Breast epithelium (tissue), 4 donors: ENCODE measurements around the gene RPRM. TPM values are rescaled to one million over a fixed set of nuclear protein-coding genes. Genes with fewer than 3 reads are reported as not detected.
A peak's percentile ranks its signal among the peaks of the same experiment; 100 is the strongest.

Experiments
- DNase-seq, 2 donors: peaks; one replicate each; pipeline ENCODE4 v3.0.0-alpha.2; 2019; ENCODE audit warnings: low spot score in 2 of 2
- H3K27ac ChIP-seq, 2 donors: fragments of 200-600 bp; sonication (generic) in 1 of 2; one replicate each; pipeline ENCODE4 v1.5.1; 2016 to 2019; ENCODE audit warnings: mild to moderate bottlenecking in 1 of 2
- H3K27me3 ChIP-seq, 2 donors: fragments of 200-600 bp; sonication (generic) in 1 of 2; one replicate each; pipeline versions ENCODE4 v1.5.1 to v1.6.0; 2017 to 2019; ENCODE audit warnings: control low read depth in 1 of 2, mild to moderate bottlenecking in 1 of 2
- H3K36me3 ChIP-seq: fragments of 200-600 bp; one replicate; pipeline ENCODE4 v1.5.1; 2019
- H3K4me1 ChIP-seq, 2 donors: fragments of 200-600 bp; sonication (generic); one replicate each; pipeline ENCODE4 v1.5.1; 2016 to 2019; ENCODE audit warnings: control low read depth in 1 of 2
- H3K4me3 ChIP-seq, 3 donors: fragments of 200-600 bp; sonication (generic); 1 replicate in 2 of 3; 2 replicates in 1 of 3; pipeline ENCODE4 v1.5.1; 2016 to 2019; ENCODE audit warnings: mild to moderate bottlenecking in 3 of 3, moderate library complexity in 2 of 3
- H3K9me3 ChIP-seq, 2 donors: fragments of 200-600 bp; sonication (generic) in 1 of 2; one replicate each; pipeline ENCODE4 v1.5.1; 2016 to 2019; ENCODE audit warnings: control low read depth in 1 of 2
- POLR2A ChIP-seq: fragments of 450-650 bp; IDR thresholded peaks from one replicate; pipeline ENCODE4 v1.6.1; 2016; ENCODE audit warnings: antibody characterized with exemption, mild to moderate bottlenecking, moderate library complexity
- POLR2AphosphoS5 ChIP-seq, 3 donors: sonication (generic); formaldehyde crosslinking; IDR thresholded peaks; one replicate each; pipeline ENCODE4 v1.6.1; 2017; ENCODE audit warnings: antibody characterized with exemption in 3 of 3
- intact Hi-C: fragments of 100-400 bp; cut with DNase I; formaldehyde crosslinking; loops from one replicate; pipeline ENCODE4 v1.15.1; 2023; ENCODE audit warnings: low total_unique reads
- total RNA-seq, 3 donors: library from RNA; depleted of rRNA; stranded (reverse); fragments of >200 nt; gene quantifications; one replicate each; pipeline ENCODE4 v1.1.0, GENCODE V29; 2016
- TF ChIP-seq, protein P1 (sequence below), 3 donors: fragments of 450-650 bp; IDR thresholded peaks; one replicate each; pipeline ENCODE4 v1.5.1; 2016 to 2017; ENCODE audit warnings: antibody characterized with exemption in 3 of 3, mild to moderate bottlenecking in 3 of 3, moderate library complexity in 3 of 3

Gene RPRM
- total RNA-seq, 3 donors from 2014 or later = 4.0 TPM; not detected in 2

DNA sequence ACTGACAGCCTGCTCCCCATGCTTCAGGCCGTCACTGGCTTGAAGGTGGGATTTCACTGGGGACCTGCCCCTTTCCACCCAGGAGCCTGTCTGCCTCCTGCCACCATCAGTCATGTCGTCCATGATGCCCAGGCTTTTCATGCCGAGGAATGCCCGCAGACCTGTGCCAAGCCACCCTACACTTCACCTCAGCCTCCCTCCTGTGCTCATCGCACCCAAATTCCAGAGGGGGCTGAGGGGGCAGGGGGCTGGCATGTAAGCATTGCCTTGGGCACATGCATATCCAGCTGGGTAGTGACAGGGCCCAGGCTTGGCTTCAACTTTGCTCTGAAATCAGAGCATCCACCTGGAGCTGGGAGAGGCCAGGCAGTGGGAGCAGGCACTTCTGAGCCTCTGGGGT lies 20.9 kb upstream of the RPRM start:
- Histone ChIP-seq H3K27me3 (no peaks in the 10 kb centered on the region), H3K4me3 (no peak overlapping the region), H3K27ac (no peak overlapping the region), H3K9me3 (no peaks in the 10 kb centered on the region), H3K36me3 (no peaks in the 10 kb centered on the region), H3K4me1 (no peaks in the 10 kb centered on the region)
- intact Hi-C loops = no loop called here
- TF ChIP-seq POLR2A = no peak
- TF ChIP-seq, protein P1, sequence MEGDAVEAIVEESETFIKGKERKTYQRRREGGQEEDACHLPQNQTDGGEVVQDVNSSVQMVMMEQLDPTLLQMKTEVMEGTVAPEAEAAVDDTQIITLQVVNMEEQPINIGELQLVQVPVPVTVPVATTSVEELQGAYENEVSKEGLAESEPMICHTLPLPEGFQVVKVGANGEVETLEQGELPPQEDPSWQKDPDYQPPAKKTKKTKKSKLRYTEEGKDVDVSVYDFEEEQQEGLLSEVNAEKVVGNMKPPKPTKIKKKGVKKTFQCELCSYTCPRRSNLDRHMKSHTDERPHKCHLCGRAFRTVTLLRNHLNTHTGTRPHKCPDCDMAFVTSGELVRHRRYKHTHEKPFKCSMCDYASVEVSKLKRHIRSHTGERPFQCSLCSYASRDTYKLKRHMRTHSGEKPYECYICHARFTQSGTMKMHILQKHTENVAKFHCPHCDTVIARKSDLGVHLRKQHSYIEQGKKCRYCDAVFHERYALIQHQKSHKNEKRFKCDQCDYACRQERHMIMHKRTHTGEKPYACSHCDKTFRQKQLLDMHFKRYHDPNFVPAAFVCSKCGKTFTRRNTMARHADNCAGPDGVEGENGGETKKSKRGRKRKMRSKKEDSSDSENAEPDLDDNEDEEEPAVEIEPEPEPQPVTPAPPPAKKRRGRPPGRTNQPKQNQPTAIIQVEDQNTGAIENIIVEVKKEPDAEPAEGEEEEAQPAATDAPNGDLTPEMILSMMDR (IDR thresholded peaks at IDR 0.05) = no peak
- TF ChIP-seq POLR2AphosphoS5 (IDR thresholded peaks at IDR 0.05) = no peak
- no peak for DNase-seq

DNA sequence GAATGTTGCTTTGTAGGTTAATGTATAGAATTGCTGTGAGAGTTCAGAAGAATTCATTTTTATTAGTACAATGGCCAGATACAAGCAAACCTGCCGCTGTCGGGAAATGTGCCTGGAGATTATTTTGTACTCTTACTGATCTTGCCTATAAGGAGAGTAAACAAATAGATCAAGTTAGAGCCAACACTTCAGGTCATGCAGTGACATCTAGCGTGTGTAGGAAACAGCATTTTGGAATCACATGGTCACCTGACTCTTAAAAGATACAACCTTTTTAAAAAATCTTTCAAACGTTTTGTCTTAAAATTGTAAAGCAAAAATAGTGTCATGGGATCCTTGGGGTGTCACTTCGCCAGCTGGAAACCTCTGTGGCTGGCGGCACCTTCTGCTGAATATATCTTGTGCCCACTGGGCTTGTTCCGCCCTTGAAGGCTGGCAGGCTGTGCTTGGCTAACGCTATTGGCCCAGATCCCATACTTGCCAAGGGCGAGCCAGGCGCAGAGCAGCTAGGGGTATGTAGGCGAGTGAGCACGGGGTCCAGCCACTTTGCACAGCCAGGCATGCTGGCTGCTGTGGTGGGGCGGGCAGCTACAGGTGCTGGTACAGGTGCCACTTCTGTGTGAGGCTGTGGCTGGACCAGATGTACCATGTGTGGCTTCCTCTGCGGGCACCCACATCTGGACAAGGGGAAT lies 19.5 kb upstream of the RPRM start:
- intact Hi-C loops = no loop called here
- no peak for DNase-seq
- TF ChIP-seq POLR2A (no peak), POLR2AphosphoS5 (IDR thresholded peaks at IDR 0.05) (no peak)
- TF ChIP-seq, protein P1 (IDR thresholded peaks at IDR 0.05) = no peak
- Histone ChIP-seq H3K9me3 (no peaks in the 10 kb centered on the region), H3K36me3 (no peaks in the 10 kb centered on the region), H3K4me1 (no peaks in the 10 kb centered on the region), H3K4me3 (no peak overlapping the region), H3K27me3 (no peaks in the 10 kb centered on the region), H3K27ac (no peak overlapping the region)

DNA sequence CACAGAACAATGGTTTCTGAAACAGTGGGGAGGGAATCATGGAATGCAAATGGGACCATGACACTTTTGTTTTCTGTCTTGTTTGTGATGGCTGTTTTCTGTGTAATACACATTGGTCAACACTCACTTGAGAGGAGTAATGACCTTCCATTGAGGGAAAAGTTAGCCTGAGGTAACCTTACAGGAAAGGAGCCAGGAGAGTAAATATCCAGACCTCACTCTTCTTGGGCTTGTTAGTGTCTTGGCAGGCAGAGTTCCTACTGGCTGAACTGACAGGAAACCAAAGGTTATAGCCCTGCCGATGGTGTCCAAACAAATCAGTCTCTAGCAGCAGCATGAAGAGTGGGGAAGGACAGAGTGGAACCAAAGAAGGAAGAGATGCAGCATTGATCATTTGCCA lies 17.2 kb upstream of the RPRM start:
- TF ChIP-seq POLR2A = no peak
- TF ChIP-seq POLR2AphosphoS5 (IDR thresholded peaks at IDR 0.05) = no peak
- TF ChIP-seq, protein P1 (IDR thresholded peaks at IDR 0.05) = no peak
- Histone ChIP-seq H3K4me1 (no peaks in the 10 kb centered on the region), H3K4me3 (no peak overlapping the region), H3K36me3 (no peaks in the 10 kb centered on the region), H3K27ac (no peak overlapping the region), H3K9me3 (no peaks in the 10 kb centered on the region), H3K27me3 (no peaks in the 10 kb centered on the region)
- intact Hi-C loops = no loop called here
- no peak for DNase-seq

DNA sequence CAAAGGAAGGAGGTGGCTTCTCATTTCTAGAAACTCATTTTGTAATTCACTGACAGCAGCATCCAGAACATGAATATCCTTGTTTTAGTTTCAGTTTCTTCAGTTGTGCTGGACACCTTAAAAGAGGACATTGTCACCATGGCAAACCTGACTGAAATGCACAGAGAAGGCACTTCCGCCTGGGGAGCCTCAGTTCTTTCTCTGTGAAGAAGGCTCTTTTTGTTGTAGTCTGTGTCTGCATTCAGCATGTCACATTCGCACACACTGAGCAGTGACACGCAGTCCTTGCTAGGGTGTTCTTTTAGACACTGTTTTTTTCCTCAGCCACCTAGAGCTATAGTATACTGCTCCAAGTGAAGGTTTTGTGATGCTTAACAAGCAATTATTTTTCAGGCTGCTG lies 9.5 kb upstream of the RPRM start:
- intact Hi-C loops = no loop called here
- peak overlapping the region in 1 of 3 donors; percentile 2 for H3K4me3 ChIP-seq
- no peaks in the 10 kb centered on the region for H3K36me3 ChIP-seq
- no peaks in the 10 kb centered on the region for H3K27me3 ChIP-seq
- DNase-seq = no peak
- H3K4me1 ChIP-seq = no peaks in the 10 kb centered on the region
- no peak for TF ChIP-seq POLR2A
- TF ChIP-seq, protein P1 (IDR thresholded peaks at IDR 0.05) = no peak
- no peak for TF ChIP-seq POLR2AphosphoS5 (IDR thresholded peaks at IDR 0.05)
- no peaks in the 10 kb centered on the region for H3K9me3 ChIP-seq
- H3K27ac ChIP-seq = no peak overlapping the region

DNA sequence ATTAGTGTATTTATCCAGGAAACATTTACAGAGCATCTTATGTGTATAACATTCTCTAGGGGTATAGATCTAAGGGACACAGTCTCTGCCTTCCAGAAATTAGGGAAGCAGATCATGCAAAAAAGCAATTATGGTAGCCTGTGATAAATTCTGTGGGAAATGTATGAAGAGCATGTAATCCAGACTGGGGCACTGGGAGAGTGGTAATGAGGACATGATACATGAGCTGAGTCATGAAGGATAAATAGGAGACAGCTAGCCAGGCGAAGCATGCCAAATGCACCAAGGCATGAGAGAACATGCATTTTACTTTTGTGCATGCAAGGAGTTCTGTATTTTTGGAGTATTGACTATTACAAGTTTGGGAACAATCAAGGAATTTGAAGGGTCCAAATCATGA lies 8.9 kb upstream of the RPRM start:
- no peak for DNase-seq
- intact Hi-C loops = no loop called here
- TF ChIP-seq, protein P1 (IDR thresholded peaks at IDR 0.05) = no peak
- TF ChIP-seq POLR2A (no peak), POLR2AphosphoS5 (IDR thresholded peaks at IDR 0.05) (no peak)
- H3K27ac ChIP-seq = no peak overlapping the region
- no peaks in the 10 kb centered on the region for H3K36me3 ChIP-seq
- no peaks in the 10 kb centered on the region for H3K9me3 ChIP-seq
- H3K4me1 ChIP-seq = no peaks in the 10 kb centered on the region
- H3K27me3 ChIP-seq = no peaks in the 10 kb centered on the region
- no peak overlapping the region for H3K4me3 ChIP-seq
